Gastrocnemius medialis (tissue), 4 donors: Measurements from ENCODE around the gene NLGN1. TPM values are rescaled to one million over a fixed set of nuclear protein-coding genes. Genes with fewer than 3 reads are reported as not detected.

ENCODE experiments used
- ATAC-seq, 2 donors: fragments of 150-250 bp; one replicate each; pipeline ENCODE4 v1.9.1; 2016
- DNase-seq, 2 donors: peaks; one replicate each; pipeline ENCODE4 v3.0.0-alpha.2; 2019
- H3K27ac ChIP-seq, 4 donors: fragments of 200-600 bp; sonication (generic); 1 replicate in 1 of 4; 2 replicates in 3 of 4; pipeline ENCODE4 v1.5.1; 2016 to 2018; ENCODE audit warnings: mild to moderate bottlenecking in 2 of 4, moderate library complexity in 1 of 4
- H3K27me3 ChIP-seq, 3 donors: fragments of 200-600 bp; sonication (generic) in 2 of 3; 1 replicate in 1 of 3; 2 replicates in 2 of 3; pipeline versions ENCODE4 v1.5.1 to v1.6.0; 2016 to 2019; ENCODE audit warnings: mild to moderate bottlenecking in 1 of 3, moderate library complexity in 1 of 3
- H3K36me3 ChIP-seq, 2 donors: fragments of 200-600 bp; sonication (generic) in 1 of 2; one replicate each; pipeline ENCODE4 v1.5.1; 2017 to 2018
- H3K4me1 ChIP-seq, 2 donors: fragments of 200-600 bp; sonication (generic) in 1 of 2; one replicate each; pipeline ENCODE4 v1.5.1; 2016 to 2017; ENCODE audit warnings: mild to moderate bottlenecking in 2 of 2
- H3K4me3 ChIP-seq, 4 donors: fragments of 200-600 bp; sonication (generic) in 3 of 4; 1 replicate in 1 of 4; 2 replicates in 3 of 4; pipeline ENCODE4 v1.5.1; 2016 to 2019; ENCODE audit warnings: mild to moderate bottlenecking in 2 of 4
- H3K9me3 ChIP-seq, 3 donors: fragments of 200-600 bp; sonication (generic) in 2 of 3; 1 replicate in 1 of 3; 2 replicates in 2 of 3; pipeline ENCODE4 v1.5.1; 2016 to 2019
- POLR2A ChIP-seq, 2 donors: fragments of 450-650 bp; IDR thresholded peaks; one replicate each; pipeline ENCODE4 v1.6.1; 2017; ENCODE audit warnings: antibody characterized with exemption in 2 of 2, mild to moderate bottlenecking in 2 of 2, moderate library complexity in 2 of 2
- in situ Hi-C, 4 donors: fragments of 200-750 bp; cut with MboI; loops; one replicate each; pipeline versions ENCODE4 v1.15.0 to v1.8.0; 2017; ENCODE audit warnings: low sequenced_read_pairs in 4 of 4
- intact Hi-C: fragments of 100-400 bp; cut with DNase I; formaldehyde crosslinking; loops from one replicate; pipeline ENCODE4 v1.15.1; 2023; ENCODE audit warnings: low total_unique reads
- total RNA-seq, 4 donors: library from RNA; depleted of rRNA; stranded (reverse); fragments of >200 nt; gene quantifications; one replicate each; pipeline versions ENCODE4 v1.1.0 to v1.2.3, GENCODE V29; 2016
- TF ChIP-seq, protein P1 (sequence below), 5 experiments: fragments of 450-650 bp in 3 of 5; fragments of 200-600 bp in 2 of 5; sonication (generic) in 2 of 5; IDR thresholded peaks in 4 of 5; conservative IDR thresholded peaks in 1 of 5; 1 replicate in 4 of 5; 2 replicates in 1 of 5; pipeline ENCODE4 v1.5.1; 2016 to 2019; ENCODE audit warnings: antibody characterized with exemption in 5 of 5, mild to moderate bottlenecking in 3 of 5, moderate library complexity in 3 of 5

NLGN1 gene
- total RNA-seq, 4 donors from 2014 or later: 0.52 to 1.9 (median 1.1) TPM

DNA sequence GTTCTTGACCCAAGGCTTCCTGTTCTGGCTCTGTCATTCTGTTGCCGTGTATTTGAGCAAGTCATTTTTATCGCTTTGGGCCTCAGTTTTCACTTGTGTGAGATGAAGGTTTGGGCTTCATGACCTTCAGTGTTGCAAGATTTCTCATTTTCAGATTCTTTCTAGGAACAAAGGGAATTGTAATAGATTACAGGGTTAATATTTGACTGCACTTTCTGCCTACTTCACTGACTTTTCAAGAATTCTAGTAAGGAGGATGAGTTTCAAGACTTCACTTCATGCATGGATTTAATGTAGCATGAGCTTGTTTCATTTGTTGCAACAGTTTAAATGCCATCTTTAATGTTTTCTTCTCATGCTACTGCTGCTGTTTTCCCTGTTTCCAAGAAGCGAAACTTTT is 226.5 kb downstream of the NLGN1 start:
- no peak overlapping the region for H3K27ac ChIP-seq
- no peaks in the 10 kb centered on the region for H3K4me1 ChIP-seq
- H3K4me3 ChIP-seq: no peak overlapping the region
- intact Hi-C loops (no loop called here), in situ Hi-C loops (no loop called here)
- DNase-seq (no peak), ATAC-seq (no peak)
- TF ChIP-seq, protein P1, sequence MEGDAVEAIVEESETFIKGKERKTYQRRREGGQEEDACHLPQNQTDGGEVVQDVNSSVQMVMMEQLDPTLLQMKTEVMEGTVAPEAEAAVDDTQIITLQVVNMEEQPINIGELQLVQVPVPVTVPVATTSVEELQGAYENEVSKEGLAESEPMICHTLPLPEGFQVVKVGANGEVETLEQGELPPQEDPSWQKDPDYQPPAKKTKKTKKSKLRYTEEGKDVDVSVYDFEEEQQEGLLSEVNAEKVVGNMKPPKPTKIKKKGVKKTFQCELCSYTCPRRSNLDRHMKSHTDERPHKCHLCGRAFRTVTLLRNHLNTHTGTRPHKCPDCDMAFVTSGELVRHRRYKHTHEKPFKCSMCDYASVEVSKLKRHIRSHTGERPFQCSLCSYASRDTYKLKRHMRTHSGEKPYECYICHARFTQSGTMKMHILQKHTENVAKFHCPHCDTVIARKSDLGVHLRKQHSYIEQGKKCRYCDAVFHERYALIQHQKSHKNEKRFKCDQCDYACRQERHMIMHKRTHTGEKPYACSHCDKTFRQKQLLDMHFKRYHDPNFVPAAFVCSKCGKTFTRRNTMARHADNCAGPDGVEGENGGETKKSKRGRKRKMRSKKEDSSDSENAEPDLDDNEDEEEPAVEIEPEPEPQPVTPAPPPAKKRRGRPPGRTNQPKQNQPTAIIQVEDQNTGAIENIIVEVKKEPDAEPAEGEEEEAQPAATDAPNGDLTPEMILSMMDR (IDR thresholded peaks at IDR 0.05 in 4 of 5, conservative IDR thresholded peaks at IDR 0.05 in 1 of 5): no peak
- no peak for TF ChIP-seq POLR2A (IDR thresholded peaks at IDR 0.05)
- no peaks in the 10 kb centered on the region for H3K9me3 ChIP-seq
- no peaks in the 10 kb centered on the region for H3K27me3 ChIP-seq
- H3K36me3 ChIP-seq: no peaks in the 10 kb centered on the region

DNA sequence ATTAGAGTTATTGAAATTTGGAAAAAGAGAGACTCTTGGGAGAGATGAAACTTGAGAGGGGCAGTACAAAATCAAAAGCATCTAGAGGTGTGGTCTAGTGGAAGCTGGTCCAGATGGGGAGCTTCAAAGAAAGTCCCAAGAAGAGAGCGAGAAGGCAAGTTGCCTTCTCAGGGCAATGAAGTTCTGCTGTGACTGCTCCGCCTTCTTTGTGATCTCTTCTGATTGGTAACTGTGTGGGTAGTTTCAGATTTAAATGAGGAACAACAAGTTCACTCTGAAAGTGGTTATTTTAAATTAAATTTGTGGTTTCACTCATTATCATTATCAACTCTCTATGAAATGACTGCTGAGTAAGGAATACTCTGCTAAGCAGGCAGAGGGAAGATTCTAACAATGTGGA is 233.3 kb downstream of the NLGN1 start:
- in situ Hi-C loops: no loop called here
- DNase-seq: no peak
- no peak for ATAC-seq
- Histone ChIP-seq H3K9me3 (no peaks in the 10 kb centered on the region), H3K4me3 (no peak overlapping the region), H3K27me3 (no peaks in the 10 kb centered on the region), H3K4me1 (no peaks in the 10 kb centered on the region), H3K27ac (no peak overlapping the region), H3K36me3 (no peaks in the 10 kb centered on the region)
- intact Hi-C loops: no loop called here
- no peak for TF ChIP-seq POLR2A (IDR thresholded peaks at IDR 0.05)
- TF ChIP-seq, protein P1 (IDR thresholded peaks at IDR 0.05 in 4 of 5, conservative IDR thresholded peaks at IDR 0.05 in 1 of 5): no peak

DNA sequence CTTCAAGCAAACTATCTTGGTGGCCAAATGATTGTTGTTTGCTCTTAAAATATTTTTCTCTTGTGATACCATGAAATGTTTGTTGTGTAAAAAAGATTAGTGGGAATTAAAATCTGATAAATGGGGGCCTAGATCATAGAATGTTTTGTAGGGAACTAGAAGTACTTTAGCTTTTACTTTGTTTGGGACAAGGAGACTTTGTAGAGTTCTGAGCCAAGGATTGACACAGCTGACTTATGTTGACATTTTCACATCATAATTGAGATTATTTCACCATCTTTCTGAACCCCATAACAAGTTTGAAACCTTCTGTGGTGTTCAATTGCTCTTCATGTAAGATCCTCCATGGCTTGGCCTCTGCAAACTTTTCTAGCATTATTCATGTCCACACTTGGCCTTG is 235.4 kb downstream of the NLGN1 start:
- Histone ChIP-seq H3K9me3 (no peaks in the 10 kb centered on the region), H3K4me3 (no peak overlapping the region), H3K36me3 (no peaks in the 10 kb centered on the region), H3K27ac (no peak overlapping the region), H3K4me1 (no peaks in the 10 kb centered on the region), H3K27me3 (no peaks in the 10 kb centered on the region)
- no peak for TF ChIP-seq POLR2A (IDR thresholded peaks at IDR 0.05)
- no peak for ATAC-seq
- no peak for DNase-seq
- in situ Hi-C loops: no loop called here
- intact Hi-C loops: no loop called here

DNA sequence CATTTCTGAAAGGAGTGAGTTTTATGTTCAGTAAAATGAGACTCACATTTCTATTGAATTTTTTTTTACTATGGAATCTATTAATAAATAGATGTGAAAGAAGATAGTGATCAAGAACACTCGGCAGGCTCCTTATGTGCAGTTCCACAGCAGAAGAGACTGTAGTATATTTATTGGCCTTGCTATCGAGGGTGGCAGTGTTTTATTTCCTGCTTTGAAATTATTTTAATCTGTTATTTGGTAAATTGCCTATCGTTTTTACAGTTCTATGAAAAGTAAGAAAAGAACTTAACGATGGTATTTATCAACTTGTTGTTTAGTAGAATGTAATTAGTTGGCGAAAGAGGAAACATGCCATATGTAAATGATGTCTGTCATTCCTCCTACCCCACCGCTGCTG is 238.3 kb downstream of the NLGN1 start:
- no peak overlapping the region for H3K4me3 ChIP-seq
- H3K4me1 ChIP-seq: no peaks in the 10 kb centered on the region
- H3K27me3 ChIP-seq: no peaks in the 10 kb centered on the region
- intact Hi-C loops: no loop called here
- no peaks in the 10 kb centered on the region for H3K9me3 ChIP-seq
- ATAC-seq (no peak), DNase-seq (no peak)
- TF ChIP-seq, protein P1 (IDR thresholded peaks at IDR 0.05 in 4 of 5, conservative IDR thresholded peaks at IDR 0.05 in 1 of 5): no peak
- no peak for TF ChIP-seq POLR2A (IDR thresholded peaks at IDR 0.05)
- in situ Hi-C loops: no loop called here
- H3K27ac ChIP-seq: no peak overlapping the region
- H3K36me3 ChIP-seq: no peaks in the 10 kb centered on the region

DNA sequence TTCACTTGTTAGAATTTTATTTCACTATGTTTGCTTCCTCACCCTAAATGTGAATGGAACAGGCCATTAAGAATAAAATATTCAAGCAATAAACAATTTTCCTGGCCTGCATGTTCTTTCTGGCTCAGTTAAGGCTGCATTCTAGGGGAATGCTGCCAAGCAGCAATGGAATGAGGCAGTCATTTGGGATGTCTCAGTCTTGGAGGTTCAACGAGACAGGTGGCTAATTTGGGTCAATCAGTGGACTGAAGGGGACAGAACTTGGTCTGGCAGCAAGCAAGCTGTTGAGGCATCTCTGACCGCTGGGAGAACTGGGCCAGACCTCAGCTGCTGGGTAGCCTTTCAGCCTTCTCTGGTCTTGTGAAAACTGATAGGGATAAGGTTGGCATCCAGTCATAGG is 241.6 kb downstream of the NLGN1 start:
- in situ Hi-C loops: no loop called here
- H3K36me3 ChIP-seq: no peaks in the 10 kb centered on the region
- H3K4me1 ChIP-seq: no peaks in the 10 kb centered on the region
- H3K27me3 ChIP-seq: no peaks in the 10 kb centered on the region
- no peak overlapping the region for H3K27ac ChIP-seq
- no peaks in the 10 kb centered on the region for H3K9me3 ChIP-seq
- no peak for DNase-seq
- no peak overlapping the region for H3K4me3 ChIP-seq
- TF ChIP-seq, protein P1 (IDR thresholded peaks at IDR 0.05 in 4 of 5, conservative IDR thresholded peaks at IDR 0.05 in 1 of 5): no peak
- no peak for TF ChIP-seq POLR2A (IDR thresholded peaks at IDR 0.05)
- intact Hi-C loops: no loop called here
- no peak for ATAC-seq
